ENCODE measurements around the gene ZFAND4.
A peak's percentile ranks its signal among the peaks of the same experiment; 100 is the strongest.
"Not testable (repeated sequence)": the region's sequence is repeated elsewhere in the genome, so short reads cannot be mapped to it uniquely, and the experiment has no call there.

The ZFAND4 gene

GRCh38 chr10:45672181-45673073 lies at the start of gene ZFAND4:
ZFAND4 (minus strand) TSS chr10:45672772; CDS start chr10:45663725, 9,047 bp downstream.
- FAIRE-seq = peak; percentile 90

- not testable (repeated sequence) for FAIRE-seq
These were observed 48.9 kb upstream of the ZFAND4 start for GRCh38 chr10:45721503-45721902.

GRCh38 chr10:45717642-45718041 lies 45.1 kb upstream of the ZFAND4 start:
- not testable (repeated sequence) for FAIRE-seq

- not testable (repeated sequence) for FAIRE-seq
These were observed 44.5 kb upstream of the ZFAND4 start for GRCh38 chr10:45717053-45717452.

GRCh38 chr10:45711223-45711622 lies 38.7 kb upstream of the ZFAND4 start:
- FAIRE-seq = not testable (repeated sequence)

GRCh38 chr10:45710200-45710796 lies 37.7 kb upstream of the ZFAND4 start:
- FAIRE-seq = not testable (repeated sequence)

- not testable (repeated sequence) for FAIRE-seq
These were observed 5.9 kb upstream of the ZFAND4 start for GRCh38 chr10:45678467-45678866.

- FAIRE-seq = no peak
These were observed 2.8 kb upstream of the ZFAND4 start for GRCh38 chr10:45675388-45675787.

- no peak for FAIRE-seq
These were observed 589 bp upstream of the ZFAND4 start for GRCh38 chr10:45673074-45673648.

GRCh38 chr10:45671300-45671699 lies 1.3 kb downstream of the ZFAND4 start:
- FAIRE-seq = not testable (repeated sequence)

- FAIRE-seq = not testable (repeated sequence)
These were observed 2.7 kb downstream of the ZFAND4 start for GRCh38 chr10:45669897-45670296.

- FAIRE-seq = no peak
These were observed 11.6 kb downstream of the ZFAND4 start for GRCh38 chr10:45660876-45661411.

- peak; percentile 56 for FAIRE-seq
These were observed 15.3 kb downstream of the ZFAND4 start for GRCh38 chr10:45657033-45657926.

GRCh38 chr10:45655219-45655618 lies 17.4 kb downstream of the ZFAND4 start:
- FAIRE-seq = no peak

GRCh38 chr10:45654753-45655141 lies 17.8 kb downstream of the ZFAND4 start:
- FAIRE-seq = not testable (repeated sequence)

GRCh38 chr10:45653454-45653853 lies 19.1 kb downstream of the ZFAND4 start:
- no peak for FAIRE-seq

GRCh38 chr10:45652511-45652910 lies 20.1 kb downstream of the ZFAND4 start:
- no peak for FAIRE-seq

- FAIRE-seq = no peak
These were observed 23.3 kb downstream of the ZFAND4 start for GRCh38 chr10:45649296-45649695.

- no peak for FAIRE-seq
These were observed 25.5 kb downstream of the ZFAND4 start for GRCh38 chr10:45647118-45647517.

GRCh38 chr10:45646384-45647050 lies 26.1 kb downstream of the ZFAND4 start:
- FAIRE-seq = no peak

GRCh38 chr10:45644527-45644926 lies 28.0 kb downstream of the ZFAND4 start:
- FAIRE-seq = no peak

GRCh38 chr10:45640941-45641340 lies 31.6 kb downstream of the ZFAND4 start:
- FAIRE-seq = no peak
